HepG2 (cell line): Measurements from ENCODE around the gene MBTD1. TPM values are rescaled to one million over a fixed set of nuclear protein-coding genes. Genes with fewer than 3 reads are reported as not detected.

Experiments used
- FOXA3 ChIP-seq: IDR thresholded peaks from 2 replicates; pipeline ENCODE4 v1.6.1; 2016; ENCODE audit warnings: missing genetic modification reagents, missing compliant biosample characterization
- GATAD2A ChIP-seq: IDR thresholded peaks from 2 replicates; pipeline ENCODE4 v1.6.1; 2016
- HIVEP1 ChIP-seq: sonication (generic); formaldehyde crosslinking; IDR thresholded peaks from 2 replicates; pipeline ENCODE4 v1.4.0; 2020; ENCODE audit warnings: mild to moderate bottlenecking, missing genetic modification reagents
- KLF16 ChIP-seq, 2 experiments: sonication (generic) in 1 of 2; formaldehyde crosslinking in 1 of 2; IDR thresholded peaks; 2 replicates each; pipeline versions ENCODE4 v1.6.1 to v1.8.0; 2016 to 2023; ENCODE audit warnings: missing genetic modification reagents in 2 of 2, missing compliant biosample characterization in 1 of 2
- NRL ChIP-seq: sonication (generic); formaldehyde crosslinking; IDR thresholded peaks from 2 replicates; pipeline ENCODE4 v1.5.0; 2020; ENCODE audit warnings: missing genetic modification reagents, mild to moderate bottlenecking, moderate library complexity, borderline replicate concordance
- PPARG ChIP-seq: conservative IDR thresholded peaks from 2 replicates; pipeline ENCODE4 v1.6.1; 2016; ENCODE audit warnings: missing biosample characterization, missing genetic modification reagents
- RBFOX2 ChIP-seq: fragments of 200-400 bp; formaldehyde crosslinking; IDR thresholded peaks from 2 replicates; pipeline ENCODE4 v1.6.1; 2017; ENCODE audit warnings: low read depth, mild to moderate bottlenecking, low read length
- SAP130 ChIP-seq: IDR thresholded peaks from 2 replicates; pipeline ENCODE4 v1.6.1; 2016; ENCODE audit warnings: low read depth
- SOX13 ChIP-seq, 3 experiments: fragments of 450-650 bp in 1 of 3; sonication (generic) in 1 of 3; formaldehyde crosslinking in 1 of 3; IDR thresholded peaks in 2 of 3; conservative IDR thresholded peaks in 1 of 3; 2 replicates each; pipeline versions ENCODE4 v1.5.0 to v1.6.1; 2016 to 2020; ENCODE audit warnings: antibody characterized with exemption in 1 of 3, mild to moderate bottlenecking in 1 of 3, missing compliant biosample characterization in 1 of 3, missing genetic modification reagents in 1 of 3, moderate library complexity in 1 of 3
- SOX5 ChIP-seq: IDR thresholded peaks from 2 replicates; pipeline ENCODE4 v1.6.1; 2016; ENCODE audit warnings: borderline replicate concordance
- TEAD2 ChIP-seq: sonication (generic); formaldehyde crosslinking; IDR thresholded peaks from 2 replicates; pipeline ENCODE4 v1.9.0; 2021; ENCODE audit warnings: missing genetic modification reagents
- ZNF253 ChIP-seq: sonication (generic); formaldehyde crosslinking; IDR thresholded peaks from 2 replicates; pipeline ENCODE4 v1.8.0; 2022; ENCODE audit warnings: mild to moderate bottlenecking, missing genetic modification reagents, borderline replicate concordance
- ZNF317 ChIP-seq: sonication (generic); formaldehyde crosslinking; IDR thresholded peaks from 2 replicates; pipeline ENCODE4 v1.5.0; 2020; ENCODE audit warnings: mild to moderate bottlenecking, missing genetic modification reagents
- ZNF777 ChIP-seq: sonication (generic); formaldehyde crosslinking; IDR thresholded peaks from 2 replicates; pipeline ENCODE4 v1.4.0; 2020; ENCODE audit warnings: missing genetic modification reagents
- ZNF792 ChIP-seq: IDR thresholded peaks from 2 replicates; pipeline ENCODE4 v1.6.1; 2016
- polyA plus RNA-seq, 8 experiments: library from polyadenylated mRNA; depleted of rRNA in 3 of 8; stranded (reverse) in 7 of 8; unstranded in 1 of 8; fragments of >200 nt; fragmentation: Illumina TruSeq in 4 of 8; extraction: Trizol in 4 of 8; gene quantifications; 2 replicates each; pipeline versions ENCODE4 v1.2.1 to v1.2.3, GENCODE V29; 2011 to 2016; ENCODE audit warnings: low read depth in 4 of 8, missing spikeins in 1 of 8, mixed read lengths in 1 of 8; ENCODE audit not compliant: insufficient read depth in 1 of 8
- total RNA-seq, 5 experiments: library from RNA; depleted of rRNA; stranded (reverse); fragments of >200 nt; fragmentation: Illumina TruSeq; extraction: Trizol; gene quantifications; 2 replicates each; pipeline ENCODE4 v1.2.3, GENCODE V29; 2016; ENCODE audit warnings: low read depth in 1 of 5
- TF ChIP-seq, protein P1 (sequence below): IDR thresholded peaks from 2 replicates; pipeline ENCODE4 v1.4.0; 2020; ENCODE audit warnings: mild to moderate bottlenecking, missing genetic modification reagents

MBTD1 gene
- total and polyA plus RNA-seq, 2 of the 13 experiments (the other 11 are each of a cell fraction or from before 2014, with no cell fraction given) = 20.9 TPM

- TF ChIP-seq, protein P1, sequence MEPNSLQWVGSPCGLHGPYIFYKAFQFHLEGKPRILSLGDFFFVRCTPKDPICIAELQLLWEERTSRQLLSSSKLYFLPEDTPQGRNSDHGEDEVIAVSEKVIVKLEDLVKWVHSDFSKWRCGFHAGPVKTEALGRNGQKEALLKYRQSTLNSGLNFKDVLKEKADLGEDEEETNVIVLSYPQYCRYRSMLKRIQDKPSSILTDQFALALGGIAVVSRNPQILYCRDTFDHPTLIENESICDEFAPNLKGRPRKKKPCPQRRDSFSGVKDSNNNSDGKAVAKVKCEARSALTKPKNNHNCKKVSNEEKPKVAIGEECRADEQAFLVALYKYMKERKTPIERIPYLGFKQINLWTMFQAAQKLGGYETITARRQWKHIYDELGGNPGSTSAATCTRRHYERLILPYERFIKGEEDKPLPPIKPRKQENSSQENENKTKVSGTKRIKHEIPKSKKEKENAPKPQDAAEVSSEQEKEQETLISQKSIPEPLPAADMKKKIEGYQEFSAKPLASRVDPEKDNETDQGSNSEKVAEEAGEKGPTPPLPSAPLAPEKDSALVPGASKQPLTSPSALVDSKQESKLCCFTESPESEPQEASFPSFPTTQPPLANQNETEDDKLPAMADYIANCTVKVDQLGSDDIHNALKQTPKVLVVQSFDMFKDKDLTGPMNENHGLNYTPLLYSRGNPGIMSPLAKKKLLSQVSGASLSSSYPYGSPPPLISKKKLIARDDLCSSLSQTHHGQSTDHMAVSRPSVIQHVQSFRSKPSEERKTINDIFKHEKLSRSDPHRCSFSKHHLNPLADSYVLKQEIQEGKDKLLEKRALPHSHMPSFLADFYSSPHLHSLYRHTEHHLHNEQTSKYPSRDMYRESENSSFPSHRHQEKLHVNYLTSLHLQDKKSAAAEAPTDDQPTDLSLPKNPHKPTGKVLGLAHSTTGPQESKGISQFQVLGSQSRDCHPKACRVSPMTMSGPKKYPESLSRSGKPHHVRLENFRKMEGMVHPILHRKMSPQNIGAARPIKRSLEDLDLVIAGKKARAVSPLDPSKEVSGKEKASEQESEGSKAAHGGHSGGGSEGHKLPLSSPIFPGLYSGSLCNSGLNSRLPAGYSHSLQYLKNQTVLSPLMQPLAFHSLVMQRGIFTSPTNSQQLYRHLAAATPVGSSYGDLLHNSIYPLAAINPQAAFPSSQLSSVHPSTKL = peak; percentile 28; the same call in 1 of the 2 replicates
- TF ChIP-seq NRL (CRISPR knock-in tag) = no peak
- no peak for TF ChIP-seq ZNF253
- TF ChIP-seq FOXA3 (CRISPR knock-in tag) = peak; percentile 66
- TF ChIP-seq ZNF317 (CRISPR knock-in tag) = no peak
- 0 out of 2 replicates have a peak, but pooled peaks have one; percentile 32 for TF ChIP-seq SAP130
- peak in 1 of 2 experiments; percentile 22; a peak in 1 of 4 replicates for TF ChIP-seq KLF16 (CRISPR knock-in tag; IDR thresholded peaks at IDR 0.05)
- peak; percentile 35; the same call in 1 of the 2 replicates for TF ChIP-seq RBFOX2
- no peak for TF ChIP-seq ZNF777 (CRISPR knock-in tag)
- TF ChIP-seq SOX5 (CRISPR knock-in tag) = peak; percentile 9; the same call in 1 of the 2 replicates
- peak; percentile 94 for TF ChIP-seq ZNF792
- TF ChIP-seq PPARG (CRISPR knock-in tag) = 0 out of 2 replicates have a peak, but pooled peaks have one; percentile 10
- no peak for TF ChIP-seq SOX13 (IDR thresholded peaks at IDR 0.05)
- TF ChIP-seq SOX13 (CRISPR knock-in tag; conservative IDR thresholded peaks at IDR 0.05 in 1 of 2, IDR thresholded peaks at IDR 0.05 in 1 of 2) = peak in 1 of 2 experiments; percentile 44; a peak in 1 of 4 replicates
- TF ChIP-seq GATAD2A (CRISPR knock-in tag) = 0 out of 2 replicates have a peak, but pooled peaks have one; percentile 13
- TF ChIP-seq TEAD2 (CRISPR knock-in tag) = no peak
- no peak for TF ChIP-seq HIVEP1 (CRISPR knock-in tag)
Observed at GRCh38 chr17:51270636-51271035, 10.8 kb upstream of the MBTD1 start (continued).
